Smooth muscle cell (in vitro differentiated cells): ENCODE data around the gene CD101. TPM values are rescaled to one million over a fixed set of nuclear protein-coding genes. Genes with fewer than 3 reads are reported as not detected.

Experiments used
- DNase-seq: peaks from one replicate; lab custom pipeline; 2025; ENCODE audit not compliant: unreplicated experiment; lab: John Stamatoyannopoulos, UW
- H2AFZ ChIP-seq: fragments of 200-600 bp; sonication (generic); 2 replicates; pipeline ENCODE4 v1.6.0; 2016; ENCODE audit warnings: antibody characterized with exemption, low read depth, mild to moderate bottlenecking
- H3F3A ChIP-seq: fragments of 200-600 bp; sonication (generic); 2 replicates; pipeline ENCODE4 v1.6.0; 2017; ENCODE audit warnings: antibody characterized with exemption, low read depth
- H3K27ac ChIP-seq: fragments of 200-600 bp; sonication (generic); 2 replicates; pipeline ENCODE4 v1.5.1; 2016; ENCODE audit warnings: low read depth, mild to moderate bottlenecking
- H3K27me3 ChIP-seq: fragments of 200-600 bp; sonication (generic); 2 replicates; pipeline ENCODE4 v1.6.1; 2016; ENCODE audit warnings: low read depth, mild to moderate bottlenecking
- H3K36me3 ChIP-seq: fragments of 200-600 bp; sonication (generic); 2 replicates; pipeline ENCODE4 v1.5.1; 2016; ENCODE audit warnings: low read depth
- H3K4me1 ChIP-seq: fragments of 200-600 bp; sonication (generic); 2 replicates; pipeline ENCODE4 v1.5.1; 2016; ENCODE audit warnings: low read depth
- H3K4me2 ChIP-seq: fragments of 200-600 bp; sonication (generic); 2 replicates; pipeline ENCODE4 v1.6.0; 2016; ENCODE audit warnings: mild to moderate bottlenecking
- H3K4me3 ChIP-seq: fragments of 200-600 bp; sonication (generic); 2 replicates; pipeline ENCODE4 v1.5.1; 2016; ENCODE audit warnings: mild to moderate bottlenecking
- H3K79me2 ChIP-seq: fragments of 200-600 bp; sonication (generic); 2 replicates; pipeline ENCODE4 v1.6.0; 2016; ENCODE audit warnings: low read depth, mild to moderate bottlenecking
- H3K9ac ChIP-seq: fragments of 200-600 bp; sonication (generic); 2 replicates; pipeline ENCODE4 v1.6.0; 2016; ENCODE audit warnings: low read depth
- H3K9me3 ChIP-seq: fragments of 200-600 bp; sonication (generic); replicated peaks from 2 replicates; pipeline ENCODE4 v1.5.1; 2016; ENCODE audit warnings: low read depth
- H4K20me1 ChIP-seq: fragments of 200-600 bp; sonication (generic); 2 replicates; pipeline ENCODE4 v1.6.0; 2016; ENCODE audit warnings: low read depth
- WGBS: methylation state at CpG from one replicate; pipeline ENCODE4 v1.1.7; 2016; ENCODE audit warnings: low lambda C conversion rate; 5-methylcytosine and 5-hydroxymethylcytosine counted together
- polyA plus RNA-seq: library from polyadenylated mRNA; unstranded; fragments of >200 nt; fragmentation: Nextera tagmentation; extraction: Ambion mirVana; gene quantifications from 2 replicates; pipeline ENCODE4 v1.2.1, GENCODE V29; 2016
- total RNA-seq: library from RNA; depleted of rRNA; stranded (reverse); fragments of >200 nt; gene quantifications from 2 replicates; pipeline ENCODE4 v1.2.3, GENCODE V29; 2014
- TF ChIP-seq, protein P1 (sequence below): fragments of 200-600 bp; sonication (generic); IDR thresholded peaks from 2 replicates; pipeline ENCODE4 v1.5.1; 2017; ENCODE audit warnings: borderline replicate concordance, mild to moderate bottlenecking, antibody characterized with exemption; ENCODE audit not compliant: insufficient read depth, poor library complexity, severe bottlenecking

CD101 gene
- total and polyA plus RNA-seq, 2 experiments from 2014 or later: 0.85 to 2.0 TPM

DNA sequence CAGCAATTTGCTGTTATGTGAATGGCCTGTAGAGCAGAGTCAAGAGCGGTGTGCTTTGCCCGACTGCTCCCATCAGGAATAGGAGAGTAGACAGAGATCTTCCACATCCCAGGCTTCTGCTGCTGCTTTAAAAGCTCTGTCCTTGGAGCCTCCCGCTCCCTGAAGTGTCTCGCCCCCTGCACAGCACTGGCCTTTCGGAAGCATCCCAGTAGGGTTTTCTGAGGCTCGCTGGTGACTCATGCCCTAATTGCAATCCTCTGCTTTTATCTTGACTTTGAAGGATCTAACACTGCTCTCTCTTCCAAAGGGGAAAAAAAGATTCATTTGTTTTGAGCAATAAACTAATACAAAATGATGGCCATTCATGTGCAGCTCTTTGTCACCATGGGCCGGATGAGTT is 13.3 kb upstream of the CD101 start:
- Histone ChIP-seq H3K4me3 (no peak overlapping the region), H4K20me1 (no peaks in the 10 kb centered on the region), H3K4me1 (no peaks in the 10 kb centered on the region), H3K9me3 (no peaks in the 10 kb centered on the region), H3K9ac (no peak overlapping the region), H3K27me3 (no peaks in the 10 kb centered on the region), H3F3A (no peaks in the 10 kb centered on the region), H3K36me3 (no peaks in the 10 kb centered on the region), H3K4me2 (peak overlapping the region; percentile 43), H3K79me2 (no peaks in the 10 kb centered on the region), H3K27ac (peak overlapping the region; percentile 58), H2AFZ (no peak overlapping the region)
- no peak for DNase-seq
- TF ChIP-seq, protein P1, sequence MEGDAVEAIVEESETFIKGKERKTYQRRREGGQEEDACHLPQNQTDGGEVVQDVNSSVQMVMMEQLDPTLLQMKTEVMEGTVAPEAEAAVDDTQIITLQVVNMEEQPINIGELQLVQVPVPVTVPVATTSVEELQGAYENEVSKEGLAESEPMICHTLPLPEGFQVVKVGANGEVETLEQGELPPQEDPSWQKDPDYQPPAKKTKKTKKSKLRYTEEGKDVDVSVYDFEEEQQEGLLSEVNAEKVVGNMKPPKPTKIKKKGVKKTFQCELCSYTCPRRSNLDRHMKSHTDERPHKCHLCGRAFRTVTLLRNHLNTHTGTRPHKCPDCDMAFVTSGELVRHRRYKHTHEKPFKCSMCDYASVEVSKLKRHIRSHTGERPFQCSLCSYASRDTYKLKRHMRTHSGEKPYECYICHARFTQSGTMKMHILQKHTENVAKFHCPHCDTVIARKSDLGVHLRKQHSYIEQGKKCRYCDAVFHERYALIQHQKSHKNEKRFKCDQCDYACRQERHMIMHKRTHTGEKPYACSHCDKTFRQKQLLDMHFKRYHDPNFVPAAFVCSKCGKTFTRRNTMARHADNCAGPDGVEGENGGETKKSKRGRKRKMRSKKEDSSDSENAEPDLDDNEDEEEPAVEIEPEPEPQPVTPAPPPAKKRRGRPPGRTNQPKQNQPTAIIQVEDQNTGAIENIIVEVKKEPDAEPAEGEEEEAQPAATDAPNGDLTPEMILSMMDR: no peak
- WGBS: 12% methylated on average over 7 of the region's 7 CpGs

- no peaks in the 10 kb centered on the region for H3F3A ChIP-seq
- H3K27me3 ChIP-seq: no peaks in the 10 kb centered on the region
- H3K4me3 ChIP-seq: no peak overlapping the region
- no peaks in the 10 kb centered on the region for H4K20me1 ChIP-seq
- no peak overlapping the region for H3K4me2 ChIP-seq
- no peaks in the 10 kb centered on the region for H3K4me1 ChIP-seq
- H3K36me3 ChIP-seq: no peaks in the 10 kb centered on the region
- 38% methylated on average over 2 of the region's 2 CpGs for WGBS
- H3K79me2 ChIP-seq: no peaks in the 10 kb centered on the region
- no peak overlapping the region for H2AFZ ChIP-seq
- H3K9ac ChIP-seq: no peak overlapping the region
- no peaks in the 10 kb centered on the region for H3K9me3 ChIP-seq
- TF ChIP-seq, protein P1: no peak
- DNase-seq: no peak
- H3K27ac ChIP-seq: peak overlapping the region; percentile 68
Observed at GRCh38 chr1:116988908-116989307, 12.7 kb upstream of the CD101 start.

GRCh38 chr1:116989835-116990234 is 11.7 kb upstream of the CD101 start:
- Histone ChIP-seq H3K4me1 (no peaks in the 10 kb centered on the region), H3K4me2 (no peak overlapping the region), H3K36me3 (no peaks in the 10 kb centered on the region), H3K27me3 (no peaks in the 10 kb centered on the region), H3F3A (no peaks in the 10 kb centered on the region), H3K9ac (no peak overlapping the region), H3K27ac (peak overlapping the region; percentile 68), H4K20me1 (no peaks in the 10 kb centered on the region), H3K79me2 (no peaks in the 10 kb centered on the region), H3K4me3 (no peak overlapping the region), H2AFZ (no peak overlapping the region), H3K9me3 (no peaks in the 10 kb centered on the region)
- no peak for DNase-seq
- WGBS: 91% methylated on average over 5 of the region's 5 CpGs
- TF ChIP-seq, protein P1: no peak

DNA sequence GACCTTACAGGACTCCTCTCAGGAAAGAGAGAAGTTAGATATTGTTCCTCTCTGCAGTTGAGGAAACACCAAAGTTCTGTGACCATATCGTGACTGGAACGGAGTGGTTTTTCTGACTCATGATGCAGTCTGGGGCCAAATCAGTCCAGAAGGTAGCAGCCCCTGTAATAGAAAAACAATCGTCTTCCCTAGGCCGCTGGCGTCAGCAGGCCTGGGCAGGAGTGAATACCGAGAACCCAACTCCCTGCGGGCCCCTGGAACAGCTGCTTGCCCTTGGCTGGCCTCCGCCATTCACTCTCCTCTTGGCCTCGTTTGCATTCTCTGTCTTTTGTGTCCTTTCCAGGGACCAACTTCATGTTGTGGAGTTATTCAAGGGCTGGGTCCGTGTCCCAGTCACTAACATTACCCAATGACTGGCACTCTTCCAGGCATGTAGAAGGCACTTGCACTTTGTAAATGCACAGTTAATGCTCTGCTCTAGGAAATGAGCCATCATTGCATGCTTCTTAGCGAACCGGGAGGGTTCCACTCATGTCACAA is 10.9 kb upstream of the CD101 start:
- Histone ChIP-seq H3K4me1 (no peaks in the 10 kb centered on the region), H3K9me3 (no peaks in the 10 kb centered on the region), H3K9ac (no peak overlapping the region), H3K27me3 (no peaks in the 10 kb centered on the region), H3K36me3 (no peaks in the 10 kb centered on the region), H3F3A (no peaks in the 10 kb centered on the region), H3K79me2 (no peaks in the 10 kb centered on the region), H3K4me2 (no peak overlapping the region), H2AFZ (no peak overlapping the region), H3K4me3 (no peak overlapping the region), H3K27ac (peak overlapping the region; percentile 68), H4K20me1 (no peaks in the 10 kb centered on the region)
- DNase-seq: no peak
- TF ChIP-seq, protein P1: no peak
- 71% methylated on average over 12 of the region's 12 CpGs for WGBS
